GM06990 (cell line): ENCODE measurements around the gene ZNF652.
"Not testable (repeated sequence)": the region's sequence is repeated elsewhere in the genome, so short reads cannot be mapped to it uniquely, and the experiment has no call there.

Experiments used
- DNase-seq: peaks from one replicate; pipeline ENCODE4 v3.0.0-alpha.2; 2011; ENCODE audit not compliant: insufficient read length; ENCODE audit errors: extremely low read depth
- H3K27me3 ChIP-seq: replicated peaks from 2 replicates; pipeline ENCODE4 v1.6.0; 2011; ENCODE audit warnings: low read length; ENCODE audit not compliant: control insufficient read depth, insufficient read depth
- H3K36me3 ChIP-seq: 2 replicates; pipeline ENCODE4 v1.5.1; 2011; ENCODE audit warnings: low read length; ENCODE audit not compliant: control insufficient read depth, insufficient read depth
- H3K4me3 ChIP-seq: replicated peaks from 2 replicates; pipeline ENCODE4 v1.5.1; 2011; ENCODE audit warnings: low read depth, mild to moderate bottlenecking, control low read depth, low read length
- TF ChIP-seq, protein P1 (sequence below): IDR thresholded peaks from 2 replicates; pipeline ENCODE4 v1.5.1; 2011; ENCODE audit warnings: low read length, control low read depth, mild to moderate bottlenecking, inconsistent platforms; ENCODE audit not compliant: insufficient read depth, poor library complexity, severe bottlenecking

Gene ZNF652

DNA sequence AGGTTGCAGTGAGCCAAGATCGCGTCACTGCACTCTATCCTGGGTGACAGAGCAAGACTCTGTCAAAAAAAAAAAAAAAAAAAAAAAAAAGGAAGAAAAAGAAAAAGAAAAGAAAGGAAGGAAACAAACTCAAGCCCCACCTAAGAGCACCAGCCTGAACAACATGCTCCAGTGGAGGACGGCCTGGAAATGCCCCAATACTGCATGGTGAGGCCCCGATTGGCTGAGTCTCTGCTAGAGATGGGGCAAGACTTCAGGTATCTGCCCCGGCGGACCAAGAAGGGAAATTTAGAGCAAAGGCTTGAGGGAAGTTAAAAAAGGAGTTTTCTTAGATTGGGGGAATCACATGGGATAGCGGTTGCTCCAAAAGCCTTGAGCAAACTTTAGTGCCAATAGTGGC, 10.4 kb upstream of the ZNF652 start:
- H3K27me3 ChIP-seq: no peaks in the 10 kb centered on the region
- H3K36me3 ChIP-seq: no peaks in the 10 kb centered on the region
- TF ChIP-seq, protein P1, sequence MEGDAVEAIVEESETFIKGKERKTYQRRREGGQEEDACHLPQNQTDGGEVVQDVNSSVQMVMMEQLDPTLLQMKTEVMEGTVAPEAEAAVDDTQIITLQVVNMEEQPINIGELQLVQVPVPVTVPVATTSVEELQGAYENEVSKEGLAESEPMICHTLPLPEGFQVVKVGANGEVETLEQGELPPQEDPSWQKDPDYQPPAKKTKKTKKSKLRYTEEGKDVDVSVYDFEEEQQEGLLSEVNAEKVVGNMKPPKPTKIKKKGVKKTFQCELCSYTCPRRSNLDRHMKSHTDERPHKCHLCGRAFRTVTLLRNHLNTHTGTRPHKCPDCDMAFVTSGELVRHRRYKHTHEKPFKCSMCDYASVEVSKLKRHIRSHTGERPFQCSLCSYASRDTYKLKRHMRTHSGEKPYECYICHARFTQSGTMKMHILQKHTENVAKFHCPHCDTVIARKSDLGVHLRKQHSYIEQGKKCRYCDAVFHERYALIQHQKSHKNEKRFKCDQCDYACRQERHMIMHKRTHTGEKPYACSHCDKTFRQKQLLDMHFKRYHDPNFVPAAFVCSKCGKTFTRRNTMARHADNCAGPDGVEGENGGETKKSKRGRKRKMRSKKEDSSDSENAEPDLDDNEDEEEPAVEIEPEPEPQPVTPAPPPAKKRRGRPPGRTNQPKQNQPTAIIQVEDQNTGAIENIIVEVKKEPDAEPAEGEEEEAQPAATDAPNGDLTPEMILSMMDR: no peak

DNA sequence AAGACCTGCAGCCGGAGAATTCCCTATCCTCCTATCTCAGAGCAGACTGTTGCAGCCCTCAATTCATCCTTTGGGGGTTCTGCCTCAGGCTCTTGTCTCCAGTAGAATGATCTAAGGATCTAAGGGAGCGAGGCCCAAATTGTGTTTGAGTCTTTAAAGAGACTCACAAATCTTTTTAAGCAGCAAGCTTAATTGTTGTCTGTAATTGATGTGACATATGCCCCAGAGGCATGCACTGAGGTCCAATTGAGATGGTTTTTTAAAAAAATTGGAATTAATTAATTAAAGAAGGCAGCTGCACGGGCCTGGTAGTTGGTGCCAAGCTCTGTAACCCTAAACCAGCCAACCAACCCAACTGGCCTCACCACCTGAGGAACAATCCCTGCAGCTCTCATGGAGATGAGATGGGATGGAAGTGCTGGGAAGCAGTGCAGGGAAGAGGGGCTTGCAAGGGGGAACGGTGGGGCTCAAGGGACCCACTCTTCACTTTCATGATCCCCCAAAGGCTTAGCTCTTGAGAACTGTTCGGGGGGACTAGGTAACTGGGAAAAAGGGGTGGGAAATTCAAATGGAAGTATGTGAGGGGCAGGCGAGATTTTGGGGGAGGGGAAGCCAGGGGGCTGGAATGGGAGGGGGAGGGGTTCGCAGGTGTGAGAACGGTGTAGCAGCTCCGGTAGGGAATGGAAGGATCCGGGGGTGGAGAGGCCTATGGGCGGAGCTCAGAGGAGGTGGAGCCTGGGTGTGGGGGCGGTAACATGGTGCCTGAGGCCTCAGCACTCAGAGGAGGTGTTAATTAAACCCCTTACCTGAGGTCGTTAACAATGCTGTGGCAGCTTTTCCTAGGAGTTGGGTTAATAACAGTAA, 9.2 kb upstream of the ZNF652 start:
- Histone ChIP-seq H3K36me3 (no peaks in the 10 kb centered on the region), H3K4me3 (no peak overlapping the region), H3K27me3 (no peaks in the 10 kb centered on the region)
- TF ChIP-seq, protein P1: no peak
- DNase-seq: no peak

More for the DNA sequence above, 10.4 kb upstream of the ZNF652 start:
- no peak for DNase-seq
- H3K4me3 ChIP-seq: no peak overlapping the region

DNA sequence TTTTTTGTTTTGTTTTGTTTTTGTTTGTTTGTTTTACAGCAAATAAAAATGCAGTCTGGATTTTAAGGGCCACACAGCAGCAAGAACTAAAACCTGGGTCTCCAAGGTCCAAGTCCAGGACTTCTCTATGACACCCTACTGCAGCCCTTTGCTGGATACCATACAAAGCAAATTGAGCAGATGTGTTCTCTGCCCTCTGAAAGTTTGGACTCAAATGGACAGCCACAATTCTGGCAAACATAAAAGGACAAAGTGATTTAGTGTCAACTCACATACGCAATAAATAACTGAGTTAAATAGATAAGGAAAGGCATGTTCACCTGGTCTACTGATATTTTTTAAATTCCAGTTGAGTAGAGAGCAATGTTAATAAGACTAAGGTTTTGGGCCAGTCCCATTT, 7.7 kb upstream of the ZNF652 start:
- H3K27me3 ChIP-seq: no peaks in the 10 kb centered on the region
- no peak overlapping the region for H3K4me3 ChIP-seq
- TF ChIP-seq, protein P1: no peak
- no peaks in the 10 kb centered on the region; the same call in 1 of the 2 replicates for H3K36me3 ChIP-seq
- DNase-seq: no peak

DNA sequence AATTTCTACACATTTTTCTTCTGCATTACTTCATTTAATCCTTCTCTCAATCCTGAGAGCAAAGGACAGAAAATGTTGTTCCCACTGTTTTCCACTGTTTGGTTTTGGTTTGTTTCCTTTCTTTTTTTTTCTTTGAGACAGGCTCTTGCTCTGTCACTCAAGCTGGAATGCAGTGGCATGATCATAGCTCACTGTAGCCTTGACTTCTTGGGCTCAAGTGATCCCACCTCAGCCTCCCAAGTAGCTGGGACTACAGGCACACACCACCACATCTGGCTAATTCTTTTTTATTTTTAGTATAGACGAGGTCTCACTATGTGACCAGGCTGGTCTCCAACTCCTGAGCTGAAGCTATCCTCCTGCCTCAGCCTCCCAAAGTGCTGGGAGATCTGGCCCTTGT, 7.0 kb upstream of the ZNF652 start:
- TF ChIP-seq, protein P1: no peak
- Histone ChIP-seq H3K4me3 (no peak overlapping the region), H3K27me3 (no peaks in the 10 kb centered on the region), H3K36me3 (no peaks in the 10 kb centered on the region; the same call in 1 of the 2 replicates)
- no peak for DNase-seq

DNA sequence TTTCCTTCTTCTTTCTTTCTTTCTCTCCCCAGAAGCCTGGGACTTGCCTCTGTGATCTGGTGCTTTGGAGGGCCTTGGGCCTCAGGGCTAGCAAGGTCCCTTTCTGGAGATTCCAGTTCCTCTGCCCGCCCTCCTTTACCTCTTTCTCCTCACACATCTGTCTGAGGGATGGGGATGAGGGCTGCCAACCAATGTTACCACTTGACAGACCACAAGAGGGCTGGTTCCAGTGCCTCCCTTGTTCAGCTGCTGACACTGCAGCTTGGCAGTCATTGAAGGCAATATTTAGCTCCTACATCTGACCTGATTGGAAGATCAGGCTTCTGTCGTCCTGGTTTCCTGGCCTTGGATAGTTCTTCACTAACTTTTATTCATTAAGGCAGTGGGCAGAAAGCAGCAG, 3.6 kb upstream of the ZNF652 start:
- Histone ChIP-seq H3K27me3 (no peaks in the 10 kb centered on the region), H3K4me3 (no peak overlapping the region), H3K36me3 (no peaks in the 10 kb centered on the region; the same call in 1 of the 2 replicates)
- no peak for DNase-seq
- TF ChIP-seq, protein P1: peak; percentile 32

DNA sequence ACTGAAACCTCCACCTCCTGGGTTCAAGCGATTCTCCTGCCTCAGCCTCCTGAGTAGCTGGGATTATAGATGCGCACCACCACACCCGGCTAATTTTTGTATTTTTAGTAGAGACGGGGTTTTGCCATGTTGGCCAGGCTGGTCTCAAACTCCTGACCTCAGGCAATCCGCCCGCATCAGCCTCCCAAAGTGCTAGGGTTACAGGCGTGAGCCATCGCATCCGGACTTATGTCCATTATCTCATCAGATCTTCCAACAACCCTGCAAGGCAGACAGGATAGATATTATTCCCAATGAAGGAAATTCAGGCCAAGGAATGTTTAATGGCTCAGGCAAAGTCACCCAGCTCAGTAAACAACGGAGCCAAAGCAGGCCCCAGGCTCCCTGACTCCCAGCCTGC, 3.1 kb upstream of the ZNF652 start:
- not testable (repeated sequence) for DNase-seq, H3K4me3 ChIP-seq, H3K36me3 ChIP-seq, H3K27me3 ChIP-seq
